ENCODE measurements around the gene PBXIP1.

DNA sequence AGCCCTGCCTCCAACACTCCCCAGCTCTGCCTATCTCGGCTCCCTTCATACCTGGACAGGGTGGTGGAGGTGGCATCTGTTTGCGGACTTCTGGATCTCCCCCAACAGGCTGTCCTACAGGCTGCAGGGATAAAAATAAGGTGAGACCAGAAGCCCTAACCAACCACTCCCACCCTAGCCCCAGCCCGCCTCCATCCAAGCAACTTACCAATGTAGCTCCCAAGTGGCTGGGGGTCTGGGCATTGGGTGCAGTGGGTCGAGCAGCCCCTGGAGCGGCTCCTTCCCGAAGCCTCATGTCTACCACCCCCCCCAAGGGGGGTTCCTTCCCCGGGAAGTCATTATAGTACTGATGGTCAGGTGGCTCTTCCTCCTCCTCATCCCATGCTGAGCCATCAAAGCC is 10.2 kb upstream of the PBXIP1 start:
- TF ChIP-seq, protein P1, sequence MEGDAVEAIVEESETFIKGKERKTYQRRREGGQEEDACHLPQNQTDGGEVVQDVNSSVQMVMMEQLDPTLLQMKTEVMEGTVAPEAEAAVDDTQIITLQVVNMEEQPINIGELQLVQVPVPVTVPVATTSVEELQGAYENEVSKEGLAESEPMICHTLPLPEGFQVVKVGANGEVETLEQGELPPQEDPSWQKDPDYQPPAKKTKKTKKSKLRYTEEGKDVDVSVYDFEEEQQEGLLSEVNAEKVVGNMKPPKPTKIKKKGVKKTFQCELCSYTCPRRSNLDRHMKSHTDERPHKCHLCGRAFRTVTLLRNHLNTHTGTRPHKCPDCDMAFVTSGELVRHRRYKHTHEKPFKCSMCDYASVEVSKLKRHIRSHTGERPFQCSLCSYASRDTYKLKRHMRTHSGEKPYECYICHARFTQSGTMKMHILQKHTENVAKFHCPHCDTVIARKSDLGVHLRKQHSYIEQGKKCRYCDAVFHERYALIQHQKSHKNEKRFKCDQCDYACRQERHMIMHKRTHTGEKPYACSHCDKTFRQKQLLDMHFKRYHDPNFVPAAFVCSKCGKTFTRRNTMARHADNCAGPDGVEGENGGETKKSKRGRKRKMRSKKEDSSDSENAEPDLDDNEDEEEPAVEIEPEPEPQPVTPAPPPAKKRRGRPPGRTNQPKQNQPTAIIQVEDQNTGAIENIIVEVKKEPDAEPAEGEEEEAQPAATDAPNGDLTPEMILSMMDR (optimal IDR thresholded peaks at IDR 0.05 in 1 of 3, IDR thresholded peaks at IDR 0.05 in 1 of 3, conservative IDR thresholded peaks at IDR 0.05 in 1 of 3; ENCODE audit: extremely low read depth in 1 of 3, insufficient read depth in 2 of 3, low read length in 3 of 3): no peak
- TF ChIP-seq EZH2 (IDR thresholded peaks at IDR 0.05; ENCODE audit: low read length): no peak
